Thyroid gland (tissue), 4 donors: ENCODE data around the gene PSMG1. TPM values are rescaled to one million over a fixed set of nuclear protein-coding genes. Genes with fewer than 3 reads are reported as not detected.
"Not testable (repeated sequence)": the region's sequence is repeated elsewhere in the genome, so short reads cannot be mapped to it uniquely, and the experiment has no call there.

Experiments used
- DNase-seq, 2 donors: peaks; one replicate each; pipeline ENCODE4 v3.0.0-alpha.2; 2019
- H3K27ac ChIP-seq, 3 donors: fragments of 200-600 bp; sonication (generic); 1 replicate in 2 of 3; 2 replicates in 1 of 3; pipeline ENCODE4 v1.5.1; 2016 to 2019; ENCODE audit warnings: mild to moderate bottlenecking in 1 of 3, moderate library complexity in 1 of 3
- H3K27me3 ChIP-seq: fragments of 200-600 bp; sonication (generic); one replicate; pipeline ENCODE4 v1.5.1; 2019
- H3K36me3 ChIP-seq, 2 donors: fragments of 200-600 bp; sonication (generic); one replicate each; pipeline ENCODE4 v1.5.1; 2016 to 2019
- H3K4me1 ChIP-seq, 2 donors: fragments of 200-600 bp; sonication (generic); one replicate each; pipeline ENCODE4 v1.5.1; 2017 to 2019
- H3K4me3 ChIP-seq, 3 donors: fragments of 200-600 bp; sonication (generic); replicated peaks in 1 of 3; 1 replicate in 2 of 3; 2 replicates in 1 of 3; pipeline ENCODE4 v1.5.1; 2016; ENCODE audit warnings: mild to moderate bottlenecking in 1 of 3
- H3K9me3 ChIP-seq: fragments of 200-600 bp; sonication (generic); one replicate; pipeline ENCODE4 v1.5.1; 2017
- CTCF ChIP-seq, 6 experiments: fragments of 200-600 bp in 3 of 6; fragments of 450-650 bp in 3 of 6; sonication (generic) in 3 of 6; IDR thresholded peaks; one replicate each; pipeline ENCODE4 v1.5.1; 2016 to 2019; ENCODE audit warnings: antibody characterized with exemption in 6 of 6, mild to moderate bottlenecking in 2 of 6, inconsistent platforms in 1 of 6, moderate library complexity in 1 of 6
- POLR2A ChIP-seq, 2 donors: fragments of 450-650 bp; IDR thresholded peaks; one replicate each; pipeline ENCODE4 v1.6.1; 2017; ENCODE audit warnings: antibody characterized with exemption in 2 of 2, mild to moderate bottlenecking in 2 of 2, moderate library complexity in 1 of 2
- WGBS, 2 donors: methylation state at CpG; one replicate each; pipeline ENCODE4 v1.1.5; 2017; 5-methylcytosine and 5-hydroxymethylcytosine counted together
- intact Hi-C: fragments of 100-400 bp; cut with DNase I; formaldehyde crosslinking; loops from one replicate; pipeline ENCODE4 v1.15.1; 2023
- total RNA-seq, 4 donors: library from RNA; depleted of rRNA; stranded (reverse); fragments of >200 nt; gene quantifications; one replicate each; pipeline ENCODE4 v1.2.3, GENCODE V29; 2016

The PSMG1 gene
- total RNA-seq, 4 donors from 2014 or later = 33.0 to 54.2 (median 42.6) TPM

DNA sequence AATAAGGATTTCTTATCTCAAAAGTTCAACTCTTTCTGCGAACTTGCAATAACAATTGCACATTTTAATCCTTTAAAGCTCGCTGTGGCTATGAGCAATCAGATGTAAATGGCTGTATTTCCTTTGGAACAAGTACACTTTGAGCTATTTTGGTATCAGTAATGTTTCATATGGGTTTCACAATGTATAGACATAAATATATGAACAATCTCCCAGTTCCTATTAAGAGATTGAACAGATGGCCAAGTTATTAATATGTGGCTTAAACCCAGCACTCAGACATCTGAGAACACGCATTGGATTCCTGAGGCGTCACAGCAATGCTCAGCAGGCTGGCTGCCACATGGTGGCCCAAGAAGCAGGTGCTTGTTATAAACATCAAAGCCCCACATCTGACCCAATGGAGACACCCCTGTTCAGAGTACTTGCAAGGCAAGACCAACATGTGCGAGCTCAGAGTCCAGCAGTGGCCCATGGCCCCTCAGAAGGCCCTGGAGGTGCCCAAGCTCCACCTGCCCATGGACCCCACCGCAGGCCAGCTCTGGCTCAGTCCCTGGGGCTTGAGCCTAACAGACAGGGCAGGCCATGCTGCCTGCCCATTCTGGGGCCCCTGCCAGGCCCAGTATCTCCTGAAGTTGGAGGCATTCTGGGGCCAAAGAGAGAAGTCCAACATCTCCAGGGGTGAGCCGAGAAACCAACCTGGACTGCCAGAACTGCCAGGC, 23.7 kb downstream of the PSMG1 start:
- Histone ChIP-seq H3K4me1 (no peaks in the 10 kb centered on the region), H3K27ac (no peak overlapping the region), H3K27me3 (no peaks in the 10 kb centered on the region), H3K9me3 (no peaks in the 10 kb centered on the region), H3K4me3 (no peak overlapping the region), H3K36me3 (no peaks in the 10 kb centered on the region)
- TF ChIP-seq CTCF (IDR thresholded peaks at IDR 0.05) (no peak), POLR2A (IDR thresholded peaks at IDR 0.05) (no peak)
- intact Hi-C loops = no loop called here
- WGBS, 2 donors = 68 to 89% methylated on average over 4 to 6 of the region's 7 CpGs
- DNase-seq = no peak

DNA sequence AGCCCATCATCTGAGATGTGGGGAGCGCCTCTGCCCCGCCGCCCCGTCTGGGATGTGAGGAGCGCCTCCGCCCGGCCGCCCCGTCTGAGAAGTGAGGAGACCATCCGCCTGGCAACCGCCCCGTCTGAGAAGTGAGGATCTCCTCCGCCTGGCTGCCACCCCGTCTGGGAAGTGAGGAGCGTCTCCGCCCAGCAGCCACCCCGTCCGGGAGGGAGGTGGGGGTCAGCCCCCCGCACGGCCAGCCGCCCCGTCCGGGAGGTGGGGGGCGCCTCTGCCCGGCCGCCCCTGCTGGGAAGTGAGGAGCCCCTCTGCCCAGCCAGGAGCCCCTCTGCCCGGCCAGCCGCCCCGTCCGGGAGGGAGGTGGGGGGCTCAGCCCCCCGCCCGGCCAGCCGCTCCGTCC, 26.0 kb downstream of the PSMG1 start:
- H3K27ac ChIP-seq, H3K9me3 ChIP-seq, intact Hi-C loops, H3K4me1 ChIP-seq, H3K27me3 ChIP-seq, H3K4me3 ChIP-seq, H3K36me3 ChIP-seq, DNase-seq: not testable (repeated sequence)
- 80 to 94% methylated on average over 1 to 13 of the region's 34 CpGs for WGBS, 2 donors

GRCh38 chr21:39156024-39156423, 27.2 kb downstream of the PSMG1 start:
- Histone ChIP-seq H3K9me3 (no peaks in the 10 kb centered on the region), H3K27ac (no peak overlapping the region), H3K27me3 (no peaks in the 10 kb centered on the region), H3K4me1 (no peaks in the 10 kb centered on the region), H3K4me3 (no peak overlapping the region), H3K36me3 (no peaks in the 10 kb centered on the region)
- TF ChIP-seq CTCF (IDR thresholded peaks at IDR 0.05) (no peak), POLR2A (IDR thresholded peaks at IDR 0.05) (no peak)
- no peak for DNase-seq
- intact Hi-C loops = no loop called here
- WGBS, 2 donors = 78 to 79% methylated on average over 7 of the region's 7 CpGs

GRCh38 chr21:39155578-39155977, 27.7 kb downstream of the PSMG1 start:
- WGBS, 2 donors = 83 to 100% methylated on average over 2 of the region's 2 CpGs
- no peak overlapping the region for H3K27ac ChIP-seq

DNA sequence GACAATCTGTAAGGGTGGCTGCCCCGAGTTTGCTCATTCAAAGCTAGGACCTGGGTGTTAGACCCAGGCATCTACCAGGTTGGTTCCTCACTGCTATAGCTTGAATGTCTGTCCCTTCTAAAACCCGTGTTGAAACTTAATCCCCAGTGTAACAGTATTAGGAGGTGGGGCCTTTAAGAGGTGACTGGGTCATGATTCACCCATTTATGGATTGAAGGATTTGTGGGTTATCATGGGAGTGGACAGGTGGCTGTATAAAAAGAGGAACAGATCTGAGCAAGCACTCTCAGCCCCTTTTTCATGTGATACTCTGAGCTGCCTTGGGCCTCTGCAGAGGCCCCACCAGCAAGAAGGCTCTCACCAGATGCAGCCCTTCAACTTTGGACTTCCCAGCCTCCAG, 29.4 kb downstream of the PSMG1 start:
- TF ChIP-seq POLR2A (IDR thresholded peaks at IDR 0.05) (no peak), CTCF (IDR thresholded peaks at IDR 0.05) (no peak)
- WGBS, 2 donors = 97 to 100% methylated on average over 2 of the region's 2 CpGs

More at GRCh38 chr21:39155578-39155977, 27.7 kb downstream of the PSMG1 start:
- intact Hi-C loops = no loop called here
- Histone ChIP-seq H3K4me1 (no peaks in the 10 kb centered on the region), H3K9me3 (no peaks in the 10 kb centered on the region), H3K27me3 (no peaks in the 10 kb centered on the region), H3K36me3 (no peaks in the 10 kb centered on the region), H3K4me3 (no peak overlapping the region)
- DNase-seq = no peak
- TF ChIP-seq POLR2A (IDR thresholded peaks at IDR 0.05) = no peak
- no peak for TF ChIP-seq CTCF (IDR thresholded peaks at IDR 0.05)

More for the DNA sequence above, 29.4 kb downstream of the PSMG1 start:
- H3K27me3 ChIP-seq = no peaks in the 10 kb centered on the region
- H3K27ac ChIP-seq = no peak overlapping the region
- H3K36me3 ChIP-seq = no peaks in the 10 kb centered on the region
- H3K9me3 ChIP-seq = no peaks in the 10 kb centered on the region
- no peaks in the 10 kb centered on the region for H3K4me1 ChIP-seq
- DNase-seq = no peak
- H3K4me3 ChIP-seq = no peak overlapping the region
- intact Hi-C loops = no loop called here
